ENCODE data around the gene PSMA1.

Gene PSMA1

GRCh38 chr11:14529321-14529720, 9.1 kb upstream of the PSMA1 start:
- DNase-seq = no peak

- DNase-seq = no peak
Measured at GRCh38 chr11:14522801-14523200, 2.6 kb upstream of the PSMA1 start.

- DNase-seq = no peak
Measured at GRCh38 chr11:14522245-14522644, 2.1 kb upstream of the PSMA1 start.

GRCh38 chr11:14520747-14521151, 563 bp upstream of the PSMA1 start:
- no peak for DNase-seq

- no peak for DNase-seq
Measured at GRCh38 chr11:14519597-14519916, 629 bp downstream of the PSMA1 start.

- DNase-seq = no peak
Measured at GRCh38 chr11:14518820-14519219, 1.4 kb downstream of the PSMA1 start.

- no peak for DNase-seq
Measured at GRCh38 chr11:14513800-14514199, 6.4 kb downstream of the PSMA1 start.

GRCh38 chr11:14506532-14506931, 13.7 kb downstream of the PSMA1 start:
- no peak for DNase-seq

- no peak for DNase-seq
Measured at GRCh38 chr11:14503023-14503422, 17.2 kb downstream of the PSMA1 start.

GRCh38 chr11:14502039-14502438, 18.1 kb downstream of the PSMA1 start:
- no peak for DNase-seq

- peak; percentile 36 for DNase-seq
Measured at GRCh38 chr11:14500181-14500651, 20.0 kb downstream of the PSMA1 start.

GRCh38 chr11:14499560-14500180, 20.5 kb downstream of the PSMA1 start, which contains the start of gene COPB1:
TSS of gene COPB1 (minus strand) at chr11:14499811. CDS start at chr11:14498928, 883 bp downstream.
- peak; percentile 91 for DNase-seq

- no peak for DNase-seq
Measured at GRCh38 chr11:14499178-14499559, 21.0 kb downstream of the PSMA1 start.

GRCh38 chr11:14480716-14481115, 39.5 kb downstream of the PSMA1 start:
- DNase-seq = no peak

- no peak for DNase-seq
Measured at GRCh38 chr11:14471127-14471526, 49.1 kb downstream of the PSMA1 start.

GRCh38 chr11:14463623-14464022, 56.6 kb downstream of the PSMA1 start:
- DNase-seq = no peak

- no peak for DNase-seq
Measured at GRCh38 chr11:14460147-14460546, 60.0 kb downstream of the PSMA1 start.

- no peak for DNase-seq
Measured at GRCh38 chr11:14458377-14458776, 61.8 kb downstream of the PSMA1 start.

GRCh38 chr11:14455648-14456430, 64.3 kb downstream of the PSMA1 start:
- no peak for DNase-seq

Measured in NCI-H2029 (cell line).